Upper lobe of right lung (tissue), 1 donor: Measurements from ENCODE around the gene GPS1. TPM values are rescaled to one million over a fixed set of nuclear protein-coding genes. Genes with fewer than 3 reads are reported as not detected.
A peak's percentile ranks its signal among the peaks of the same experiment; 100 is the strongest.

ENCODE experiments used
- ATAC-seq: fragments of 200-7000 bp; cut with Tn5 transposase; one replicate; pipeline ENCODE4 v1.9.1; 2020; ENCODE audit warnings: mild to moderate bottlenecking, moderate library complexity
- DNase-seq: peaks from one replicate; pipeline ENCODE4 v3.0.0-alpha.2; 2020
- H3K27ac ChIP-seq: fragments of 200-600 bp; one replicate; pipeline ENCODE4 v1.8.0; 2022
- H3K27me3 ChIP-seq: fragments of 200-600 bp; one replicate; pipeline ENCODE4 v1.8.0; 2022; ENCODE audit warnings: mild to moderate bottlenecking
- H3K36me3 ChIP-seq: fragments of 200-600 bp; one replicate; pipeline ENCODE4 v1.8.0; 2022
- H3K4me1 ChIP-seq: fragments of 200-600 bp; one replicate; pipeline ENCODE4 v1.8.0; 2022
- H3K4me3 ChIP-seq: fragments of 200-600 bp; one replicate; pipeline ENCODE4 v1.8.0; 2022; ENCODE audit warnings: mild to moderate bottlenecking
- H3K9me3 ChIP-seq: fragments of 200-600 bp; one replicate; pipeline ENCODE4 v1.8.0; 2022
- intact Hi-C: fragments of 100-400 bp; cut with DNase I; formaldehyde crosslinking; loops from one replicate; pipeline ENCODE4 v1.11.0; 2022
- total RNA-seq: library from RNA; stranded (reverse); fragmentation: NEBNext Ultra II Directional; extraction: Animal tissue kit (Norgen Biotek cat#: 25700); gene quantifications from one replicate; pipeline ENCODE4 v1.2.1, GENCODE V29; 2021
- TF ChIP-seq, protein P1 (sequence below): fragments of 200-600 bp; IDR thresholded peaks from one replicate; pipeline ENCODE4 v1.8.0; 2022; ENCODE audit warnings: antibody characterized with exemption
- donor health status: DM: no; HTN: yes; CAD: no; lungs with severe emphysema.

GPS1 gene
- total RNA-seq, 1 donor from 2014 or later = 78.0 TPM

DNA sequence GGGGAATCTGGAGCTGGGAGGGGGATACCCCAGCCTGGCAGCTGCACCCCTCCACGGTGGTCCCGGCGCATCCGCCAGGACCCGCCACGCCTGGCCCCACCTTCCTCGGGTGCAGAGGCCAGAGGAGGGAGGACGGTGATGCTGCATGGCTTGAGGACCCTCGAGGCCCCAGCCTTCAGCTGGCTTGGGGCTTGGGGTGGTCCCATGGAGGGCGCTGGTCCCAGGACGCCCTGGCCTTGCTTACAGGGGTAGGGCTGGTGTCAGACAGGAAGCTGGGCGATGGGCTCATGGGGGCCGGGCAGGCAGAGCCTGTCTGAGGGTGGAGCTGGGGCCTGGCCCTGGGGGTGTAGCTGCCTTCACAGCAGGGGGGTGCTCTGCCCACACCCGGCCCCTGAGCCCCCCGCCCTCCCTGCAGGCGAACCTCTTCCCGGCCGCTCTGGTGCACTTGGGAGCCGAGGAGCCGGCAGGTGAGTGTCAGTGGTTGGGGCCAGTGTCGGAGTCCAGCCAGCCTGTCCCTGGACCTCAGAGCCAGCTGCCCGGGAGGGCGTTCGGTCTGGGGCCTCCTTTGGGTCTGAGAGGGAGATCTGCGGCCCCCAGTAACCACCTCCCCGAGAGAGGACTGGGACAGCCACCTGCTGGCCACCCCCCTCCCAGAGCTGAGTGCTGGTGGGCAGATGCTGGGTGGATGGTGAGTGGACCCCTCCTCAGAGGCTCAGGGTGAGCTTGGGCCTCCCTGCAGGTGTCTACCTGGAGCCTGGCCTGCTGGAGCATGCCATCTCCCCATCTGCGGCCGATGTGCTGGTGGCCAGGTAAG, 35.4 kb upstream of the GPS1 start:
- intact Hi-C loops = no loop called here
- no peak for ATAC-seq
- Histone ChIP-seq H3K27me3 (no peaks in the 10 kb centered on the region), H3K27ac (no peak overlapping the region), H3K9me3 (no peaks in the 10 kb centered on the region), H3K4me1 (peaks cover 4% of the 10 kb centered on the region), H3K4me3 (no peak overlapping the region), H3K36me3 (no peaks in the 10 kb centered on the region)
- no peak for DNase-seq
- TF ChIP-seq, protein P1, sequence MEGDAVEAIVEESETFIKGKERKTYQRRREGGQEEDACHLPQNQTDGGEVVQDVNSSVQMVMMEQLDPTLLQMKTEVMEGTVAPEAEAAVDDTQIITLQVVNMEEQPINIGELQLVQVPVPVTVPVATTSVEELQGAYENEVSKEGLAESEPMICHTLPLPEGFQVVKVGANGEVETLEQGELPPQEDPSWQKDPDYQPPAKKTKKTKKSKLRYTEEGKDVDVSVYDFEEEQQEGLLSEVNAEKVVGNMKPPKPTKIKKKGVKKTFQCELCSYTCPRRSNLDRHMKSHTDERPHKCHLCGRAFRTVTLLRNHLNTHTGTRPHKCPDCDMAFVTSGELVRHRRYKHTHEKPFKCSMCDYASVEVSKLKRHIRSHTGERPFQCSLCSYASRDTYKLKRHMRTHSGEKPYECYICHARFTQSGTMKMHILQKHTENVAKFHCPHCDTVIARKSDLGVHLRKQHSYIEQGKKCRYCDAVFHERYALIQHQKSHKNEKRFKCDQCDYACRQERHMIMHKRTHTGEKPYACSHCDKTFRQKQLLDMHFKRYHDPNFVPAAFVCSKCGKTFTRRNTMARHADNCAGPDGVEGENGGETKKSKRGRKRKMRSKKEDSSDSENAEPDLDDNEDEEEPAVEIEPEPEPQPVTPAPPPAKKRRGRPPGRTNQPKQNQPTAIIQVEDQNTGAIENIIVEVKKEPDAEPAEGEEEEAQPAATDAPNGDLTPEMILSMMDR = no peak

DNA sequence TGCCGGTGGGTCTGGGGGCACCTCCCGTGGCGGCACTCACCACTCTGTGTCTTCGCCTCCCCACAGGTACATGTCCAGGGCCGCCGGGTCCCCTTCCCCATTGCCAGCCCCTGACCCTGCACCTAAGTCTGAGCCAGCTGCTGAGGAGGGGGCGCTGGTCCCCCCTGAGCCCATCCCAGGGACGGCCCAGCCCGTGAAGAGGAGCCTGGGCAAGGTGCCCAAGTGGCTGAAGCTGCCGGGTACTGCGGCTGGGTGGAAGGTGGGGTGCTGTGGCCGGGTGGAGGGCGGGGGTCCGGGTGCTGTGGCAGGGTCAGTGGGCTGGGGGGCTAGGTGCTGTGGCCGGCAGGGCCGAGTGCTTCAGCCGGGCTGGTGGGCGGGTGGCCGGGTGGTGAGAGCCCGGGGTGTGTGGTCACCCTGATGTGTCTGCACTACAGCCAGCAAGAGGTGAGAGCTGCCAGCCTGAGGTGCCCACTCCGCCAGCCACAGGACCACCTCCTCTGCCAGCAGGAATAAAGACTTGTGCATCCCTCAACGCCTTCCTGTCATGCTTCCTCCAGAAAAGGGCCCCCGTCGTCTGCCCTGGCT, 34.7 kb upstream of the GPS1 start:
- intact Hi-C loops = no loop called here
- Histone ChIP-seq H3K27ac (no peak overlapping the region), H3K36me3 (no peaks in the 10 kb centered on the region), H3K4me3 (no peak overlapping the region), H3K27me3 (no peaks in the 10 kb centered on the region), H3K4me1 (peaks cover 11% of the 10 kb centered on the region), H3K9me3 (no peaks in the 10 kb centered on the region)
- ATAC-seq (no peak), DNase-seq (no peak)
- TF ChIP-seq, protein P1 = no peak

DNA sequence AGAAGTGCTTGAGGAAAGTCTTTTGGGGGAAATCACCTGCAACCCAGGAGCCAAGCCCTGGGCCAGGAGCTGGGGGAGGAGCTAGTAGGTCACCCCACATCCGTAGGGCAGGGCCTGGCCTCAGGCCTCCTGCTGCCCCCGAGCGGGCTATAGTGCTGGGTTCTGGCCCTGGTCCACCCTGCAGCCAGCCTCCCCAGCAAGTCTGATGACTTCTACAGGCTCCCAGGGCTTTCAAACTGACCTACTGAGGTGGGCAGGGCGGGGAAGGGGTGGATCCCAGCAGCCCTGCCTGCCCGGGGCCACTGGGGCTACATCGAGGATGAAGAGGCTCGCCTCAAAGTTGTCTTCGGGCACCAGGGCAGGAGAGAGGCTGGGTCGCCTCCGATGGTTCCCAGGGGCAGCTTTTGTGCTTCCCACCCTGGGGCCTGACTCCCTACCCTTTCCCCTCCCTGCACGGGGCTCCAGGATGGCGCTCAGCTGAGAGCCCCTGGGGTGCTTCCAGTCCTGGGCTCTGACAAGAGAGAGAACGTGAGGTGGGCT, 34.0 kb upstream of the GPS1 start:
- peak; percentile 16 for ATAC-seq
- TF ChIP-seq, protein P1 = no peak
- Histone ChIP-seq H3K27ac (no peak overlapping the region), H3K27me3 (no peaks in the 10 kb centered on the region), H3K4me1 (peaks cover 10% of the 10 kb centered on the region), H3K4me3 (no peak overlapping the region), H3K9me3 (no peaks in the 10 kb centered on the region), H3K36me3 (no peaks in the 10 kb centered on the region)
- DNase-seq = no peak
- intact Hi-C loops = no loop called here

DNA sequence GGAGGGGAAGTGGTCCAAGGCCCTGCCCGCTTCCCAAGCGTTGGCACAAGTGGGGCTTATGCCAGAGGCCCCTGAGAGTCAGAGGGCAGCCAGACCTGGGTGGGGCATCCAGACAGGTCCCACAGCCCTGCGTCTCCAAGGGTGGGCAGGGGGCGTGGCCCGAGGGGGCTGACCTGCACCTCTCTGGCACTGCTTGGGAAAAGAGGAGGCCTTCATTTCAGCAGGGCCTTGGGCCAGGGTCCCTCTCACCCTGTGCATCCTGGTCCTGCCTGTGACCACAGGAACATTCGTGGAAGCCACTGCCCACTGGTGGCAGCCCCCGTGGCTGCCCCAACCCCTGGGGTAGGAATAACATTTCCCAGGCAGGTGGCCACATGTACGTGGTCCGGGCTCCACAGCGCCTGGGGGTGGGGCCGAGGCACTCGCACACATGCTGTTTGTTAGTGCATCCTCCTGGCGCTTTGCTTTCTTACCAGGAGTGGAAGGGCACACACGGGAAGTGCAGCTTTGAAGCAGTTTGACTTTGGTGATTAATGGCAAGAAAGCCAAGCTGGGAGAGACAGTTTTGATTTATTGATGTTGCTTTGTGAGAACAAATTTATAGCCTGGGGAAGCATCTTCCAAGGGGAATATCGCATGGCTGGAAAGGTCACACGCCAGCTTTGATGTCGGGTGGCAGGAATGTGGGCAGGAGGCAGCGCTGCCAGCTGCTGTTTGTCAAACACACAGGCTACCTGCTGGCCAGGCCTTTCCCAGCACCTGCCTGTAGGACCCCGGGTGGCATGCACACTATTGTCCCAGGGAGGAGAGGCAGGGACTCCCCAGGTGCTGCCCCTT, 33.3 kb upstream of the GPS1 start:
- DNase-seq (no peak), ATAC-seq (no peak)
- H3K4me3 ChIP-seq = no peak overlapping the region
- H3K4me1 ChIP-seq = peaks cover 10% of the 10 kb centered on the region
- H3K27me3 ChIP-seq = no peaks in the 10 kb centered on the region
- TF ChIP-seq, protein P1 = no peak
- H3K27ac ChIP-seq = no peak overlapping the region
- intact Hi-C loops = no loop called here
- H3K9me3 ChIP-seq = no peaks in the 10 kb centered on the region
- H3K36me3 ChIP-seq = no peaks in the 10 kb centered on the region

DNA sequence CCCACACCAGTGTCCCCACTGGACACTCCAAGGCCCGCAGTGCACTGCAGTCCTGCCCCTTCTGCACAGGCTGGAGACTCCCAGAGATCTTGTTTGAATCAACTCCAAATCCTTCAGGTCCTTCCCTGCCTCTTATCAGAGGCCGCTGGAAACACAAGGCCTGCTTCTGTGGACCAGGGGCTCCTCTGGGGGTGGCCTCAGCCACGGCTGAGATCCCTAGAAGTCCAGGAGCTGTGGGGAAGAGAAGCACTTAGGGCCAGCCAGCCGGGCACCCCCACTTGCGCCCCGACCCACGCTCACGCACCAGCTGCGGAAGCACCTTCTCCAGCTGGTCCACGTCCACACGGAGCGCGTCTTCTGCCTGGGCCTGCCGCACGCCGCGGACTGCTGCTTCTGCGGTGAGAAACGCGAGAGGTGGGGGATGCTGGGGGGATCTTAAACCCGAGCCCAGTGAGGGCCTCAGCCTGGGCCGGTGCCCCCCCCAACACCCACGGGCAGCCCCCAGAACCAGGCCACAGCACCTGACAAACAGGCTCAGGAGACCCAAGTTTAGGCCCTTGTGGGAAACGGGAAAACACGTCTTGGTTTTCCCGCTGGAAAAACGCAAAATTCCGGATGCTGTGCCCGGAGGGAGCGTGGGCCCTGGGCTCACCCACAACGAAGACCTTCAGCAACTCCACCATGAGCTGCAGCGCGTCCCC, 32.6 kb upstream of the GPS1 start:
- no peak for DNase-seq
- H3K4me3 ChIP-seq = no peak overlapping the region
- no peak for ATAC-seq
- H3K9me3 ChIP-seq = no peaks in the 10 kb centered on the region
- no peak overlapping the region for H3K27ac ChIP-seq
- intact Hi-C loops = no loop called here
- H3K27me3 ChIP-seq = no peaks in the 10 kb centered on the region
- TF ChIP-seq, protein P1 = no peak
- no peaks in the 10 kb centered on the region for H3K36me3 ChIP-seq
- H3K4me1 ChIP-seq = peaks cover 16% of the 10 kb centered on the region
